NT2/D1 (cell line): ENCODE results near the gene WNK1.

Experiments
- SUZ12 ChIP-seq: IDR thresholded peaks from 2 replicates; pipeline ENCODE4 v1.6.1; 2011; ENCODE audit not compliant: insufficient read length, insufficient read depth; ENCODE audit errors: extremely low read depth
- YY1 ChIP-seq: IDR thresholded peaks from 2 replicates; pipeline ENCODE4 v1.6.1; 2011; ENCODE audit not compliant: insufficient read length, insufficient read depth
- ZNF274 ChIP-seq: IDR thresholded peaks from 2 replicates; pipeline ENCODE4 v1.6.1; 2011; ENCODE audit warnings: mild to moderate bottlenecking, low read depth, low read length

GRCh38 chr12:807041-807735, 54.8 kb downstream of the WNK1 start:
- TF ChIP-seq ZNF274 (no peak), YY1 (no peak), SUZ12 (no peak)
